HCT116 (cell line): ENCODE data around the gene CD247.

Source experiments
- ELF1 ChIP-seq: IDR thresholded peaks from 2 replicates; pipeline ENCODE4 v1.6.1; 2012; ENCODE audit warnings: low read depth, borderline replicate concordance
- EZH2 ChIP-seq: fragments of 200-600 bp; sonication (generic); IDR thresholded peaks from 2 replicates; pipeline ENCODE4 v1.6.1; 2017; ENCODE audit warnings: antibody characterized with exemption, mixed run types
- POLR2A ChIP-seq: IDR thresholded peaks from 2 replicates; pipeline ENCODE4 v1.7.0; 2011; ENCODE audit warnings: borderline replicate concordance; ENCODE audit not compliant: insufficient read depth, insufficient read length; ENCODE audit errors: extremely low read depth
- POLR2AphosphoS5 ChIP-seq: IDR thresholded peaks from 2 replicates; pipeline ENCODE4 v1.6.1; 2011; ENCODE audit warnings: mild to moderate bottlenecking, low read depth, low read length, moderate library complexity
- REST ChIP-seq: IDR thresholded peaks from 2 replicates; pipeline ENCODE4 v1.6.1; 2012; ENCODE audit warnings: low read depth
- SRF ChIP-seq: IDR thresholded peaks from 2 replicates; pipeline ENCODE4 v1.6.1; 2012; ENCODE audit warnings: low read depth
- TCF7L2 ChIP-seq: IDR thresholded peaks from 2 replicates; pipeline ENCODE4 v1.7.0; 2011; ENCODE audit warnings: borderline replicate concordance, inconsistent platforms; ENCODE audit not compliant: insufficient read depth, insufficient read length; ENCODE audit errors: extremely low read depth
- TF ChIP-seq, protein P1 (sequence below), 3 experiments: fragments of 200-600 bp in 1 of 3; sonication (generic) in 1 of 3; IDR thresholded peaks in 2 of 3; conservative IDR thresholded peaks in 1 of 3; 2 replicates each; pipeline ENCODE4 v1.5.1; 2012 to 2017; ENCODE audit warnings: low read depth in 2 of 3, low read length in 2 of 3, antibody characterized with exemption in 1 of 3, borderline replicate concordance in 1 of 3, control low read depth in 1 of 3, mild to moderate bottlenecking in 1 of 3, mixed read lengths in 1 of 3, mixed run types in 1 of 3, moderate library complexity in 1 of 3; ENCODE audit not compliant: insufficient read depth in 1 of 3

GRCh38 chr1:167501515-167502191, 16.7 kb downstream of the CD247 start:
- TF ChIP-seq POLR2A (no peak), ELF1 (no peak), SRF (no peak), EZH2 (no peak), POLR2AphosphoS5 (no peak), TCF7L2 (no peak), REST (no peak)
- TF ChIP-seq, protein P1, sequence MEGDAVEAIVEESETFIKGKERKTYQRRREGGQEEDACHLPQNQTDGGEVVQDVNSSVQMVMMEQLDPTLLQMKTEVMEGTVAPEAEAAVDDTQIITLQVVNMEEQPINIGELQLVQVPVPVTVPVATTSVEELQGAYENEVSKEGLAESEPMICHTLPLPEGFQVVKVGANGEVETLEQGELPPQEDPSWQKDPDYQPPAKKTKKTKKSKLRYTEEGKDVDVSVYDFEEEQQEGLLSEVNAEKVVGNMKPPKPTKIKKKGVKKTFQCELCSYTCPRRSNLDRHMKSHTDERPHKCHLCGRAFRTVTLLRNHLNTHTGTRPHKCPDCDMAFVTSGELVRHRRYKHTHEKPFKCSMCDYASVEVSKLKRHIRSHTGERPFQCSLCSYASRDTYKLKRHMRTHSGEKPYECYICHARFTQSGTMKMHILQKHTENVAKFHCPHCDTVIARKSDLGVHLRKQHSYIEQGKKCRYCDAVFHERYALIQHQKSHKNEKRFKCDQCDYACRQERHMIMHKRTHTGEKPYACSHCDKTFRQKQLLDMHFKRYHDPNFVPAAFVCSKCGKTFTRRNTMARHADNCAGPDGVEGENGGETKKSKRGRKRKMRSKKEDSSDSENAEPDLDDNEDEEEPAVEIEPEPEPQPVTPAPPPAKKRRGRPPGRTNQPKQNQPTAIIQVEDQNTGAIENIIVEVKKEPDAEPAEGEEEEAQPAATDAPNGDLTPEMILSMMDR (IDR thresholded peaks at IDR 0.05 in 2 of 3, conservative IDR thresholded peaks at IDR 0.05 in 1 of 3; ENCODE audit: borderline replicate concordance in 1 of 3, insufficient read depth in 1 of 3, low read depth in 2 of 3, low read length in 2 of 3), result no peak
